Stimulated activated naive CD8-positive, alpha-beta T cell treated with anti-CD3 and anti-CD28 coated beads, Interleukin-15, Interleukin-2, amounts not matched to agents 100 ng/mL and 50 ng/mL, for 24 hours (primary cell): Measurements from ENCODE around the gene BACE1.
"Not testable (repeated sequence)": the region's sequence is repeated elsewhere in the genome, so short reads cannot be mapped to it uniquely, and the experiment has no call there.

Experiments used
- H3K27ac Mint-ChIP-seq: one replicate; pipeline ENCODE4 v1.8.0; 2021; ENCODE audit warnings: mild to moderate bottlenecking, mixed read lengths
- H3K27me3 Mint-ChIP-seq: one replicate; pipeline ENCODE4 v1.8.0; 2021; ENCODE audit warnings: mixed read lengths
- H3K36me3 Mint-ChIP-seq: one replicate; pipeline ENCODE4 v1.8.0; 2021; ENCODE audit warnings: low read depth, mixed read lengths
- H3K4me1 Mint-ChIP-seq: one replicate; pipeline ENCODE4 v1.8.0; 2021; ENCODE audit warnings: low read depth, mixed read lengths
- H3K4me3 Mint-ChIP-seq: one replicate; pipeline ENCODE4 v1.8.0; 2021; ENCODE audit warnings: mild to moderate bottlenecking, mixed read lengths
- H3K9me3 Mint-ChIP-seq: one replicate; pipeline ENCODE4 v1.8.0; 2021; ENCODE audit warnings: mixed read lengths

The BACE1 gene

DNA sequence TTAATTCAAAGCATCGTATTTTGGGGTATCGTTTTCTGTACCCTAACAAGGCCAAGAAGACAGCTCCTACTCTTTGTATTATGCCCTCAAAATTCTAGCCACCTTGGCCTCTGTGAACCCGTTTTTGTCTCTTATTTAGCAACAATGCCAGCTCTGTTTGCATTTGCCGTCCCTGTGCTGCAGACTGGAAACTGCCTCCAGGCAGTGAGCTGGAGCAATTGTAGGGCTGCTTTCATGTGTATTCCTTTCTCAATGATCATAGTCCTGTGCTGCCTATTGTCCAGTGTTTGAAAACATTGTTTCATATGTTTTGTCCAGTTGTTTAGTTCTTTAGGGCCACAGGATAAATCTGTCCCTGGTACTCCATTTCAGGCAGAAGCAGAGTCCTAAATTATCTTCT lies 44.8 kb downstream of the BACE1 start:
- Mint-ChIP-seq H3K27me3 (no peaks in the 10 kb centered on the region), H3K4me1 (peaks cover 7% of the 10 kb centered on the region), H3K4me3 (no peak overlapping the region), H3K27ac (no peak overlapping the region), H3K9me3 (no peaks in the 10 kb centered on the region), H3K36me3 (peaks cover 54% of the 10 kb centered on the region)

DNA sequence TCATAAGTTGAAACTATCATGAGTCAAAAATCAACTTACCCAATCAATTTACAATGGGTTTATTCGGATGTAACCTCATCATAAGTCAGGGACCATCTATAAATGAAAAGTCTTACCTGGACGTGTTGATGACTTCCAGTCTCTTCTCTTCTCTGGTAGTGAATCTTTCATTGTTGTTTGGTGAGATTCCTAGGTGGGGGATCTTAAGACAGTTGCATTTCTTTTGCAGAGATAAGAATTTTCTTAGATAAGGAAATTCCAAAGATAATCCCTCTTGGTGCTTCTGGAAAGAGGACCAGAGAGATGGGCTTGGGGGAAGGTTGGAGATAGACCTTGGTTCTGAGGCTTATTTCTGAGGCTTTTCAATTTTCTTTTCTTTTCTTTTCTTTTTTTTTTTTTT lies 46.2 kb downstream of the BACE1 start:
- H3K9me3 Mint-ChIP-seq, result no peaks in the 10 kb centered on the region
- H3K27me3 Mint-ChIP-seq, result no peaks in the 10 kb centered on the region
- H3K4me3 Mint-ChIP-seq, result no peak overlapping the region
- H3K4me1 Mint-ChIP-seq, result no peaks in the 10 kb centered on the region
- no peak overlapping the region for H3K27ac Mint-ChIP-seq
- peaks cover 49% of the 10 kb centered on the region for H3K36me3 Mint-ChIP-seq

DNA sequence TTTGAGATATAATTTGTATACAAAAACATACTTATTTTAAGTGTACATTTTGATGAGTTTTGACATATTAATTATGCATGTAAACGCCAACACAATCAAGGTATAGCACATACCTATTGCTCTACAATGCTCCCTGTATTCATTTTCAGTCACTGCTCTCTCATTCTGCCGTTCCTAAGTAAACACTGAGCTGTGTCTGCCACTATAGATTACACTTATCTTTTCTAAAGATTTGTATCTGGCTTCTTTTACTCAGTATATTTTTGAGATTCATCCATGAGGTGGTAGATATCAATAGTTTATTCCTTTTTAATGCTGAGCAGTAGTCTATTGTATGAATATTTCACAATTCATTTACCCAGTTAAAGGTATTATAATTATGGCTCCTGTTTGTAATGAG lies 50.3 kb downstream of the BACE1 start:
- no peak overlapping the region for H3K27ac Mint-ChIP-seq
- no peaks in the 10 kb centered on the region for H3K9me3 Mint-ChIP-seq
- peaks cover 41% of the 10 kb centered on the region for H3K36me3 Mint-ChIP-seq
- no peaks in the 10 kb centered on the region for H3K27me3 Mint-ChIP-seq
- no peak overlapping the region for H3K4me3 Mint-ChIP-seq
- no peaks in the 10 kb centered on the region for H3K4me1 Mint-ChIP-seq

DNA sequence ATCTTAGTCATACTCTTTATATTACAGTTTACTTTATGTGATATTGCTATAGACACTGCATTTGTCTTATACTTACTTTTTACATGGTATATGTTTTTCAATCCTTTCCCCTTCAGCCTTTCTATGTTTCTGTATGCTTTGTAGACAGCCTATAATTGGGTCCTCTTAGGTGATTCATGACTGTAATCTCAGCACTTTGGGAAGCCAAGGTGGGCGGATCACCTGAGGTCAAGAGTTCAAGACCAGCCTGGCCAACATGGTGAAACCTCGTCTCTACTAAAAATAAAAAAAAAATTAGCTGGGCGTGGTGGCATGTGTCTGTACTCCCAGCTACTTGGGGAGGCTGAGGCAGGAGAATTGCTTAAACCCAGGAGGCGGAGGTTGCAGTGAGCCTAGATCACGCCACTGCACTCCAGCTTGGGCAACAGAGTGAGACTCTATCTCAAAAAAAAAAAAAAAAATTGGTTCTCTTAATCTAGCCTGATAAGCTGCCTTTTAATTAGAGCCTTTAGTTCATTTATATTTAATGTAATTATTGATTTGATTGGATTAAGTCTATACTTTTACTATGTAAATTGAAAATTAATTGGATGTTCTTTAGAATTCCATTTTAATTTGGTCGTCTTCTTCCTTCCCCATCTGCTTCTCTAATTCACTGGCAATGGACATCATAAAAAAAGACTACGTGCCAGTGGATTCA lies 51.3 kb downstream of the BACE1 start:
- not testable (repeated sequence) for H3K9me3 Mint-ChIP-seq, H3K4me1 Mint-ChIP-seq, H3K27me3 Mint-ChIP-seq, H3K27ac Mint-ChIP-seq, H3K4me3 Mint-ChIP-seq
- peaks cover 39% of the 10 kb centered on the region for H3K36me3 Mint-ChIP-seq

DNA sequence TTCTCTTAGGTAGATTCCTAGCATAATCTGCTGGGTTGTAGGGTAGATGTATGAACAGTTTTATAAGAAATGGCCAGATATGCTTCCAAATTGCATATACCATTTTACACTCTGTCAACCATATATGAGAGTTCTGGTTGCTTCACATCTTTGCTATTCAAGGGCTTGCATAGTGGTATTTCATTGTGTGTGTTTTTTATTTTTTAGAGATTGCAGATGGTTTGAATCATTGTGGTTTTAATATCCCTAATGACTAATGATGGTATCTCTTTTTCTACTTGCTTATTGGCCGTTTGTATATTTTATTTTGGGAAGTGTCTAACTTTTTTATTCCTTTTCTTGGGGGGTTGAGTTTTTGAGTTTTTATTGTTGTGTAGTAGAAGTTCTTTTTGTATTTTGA lies 56.6 kb downstream of the BACE1 start:
- no peaks in the 10 kb centered on the region for H3K9me3 Mint-ChIP-seq

DNA sequence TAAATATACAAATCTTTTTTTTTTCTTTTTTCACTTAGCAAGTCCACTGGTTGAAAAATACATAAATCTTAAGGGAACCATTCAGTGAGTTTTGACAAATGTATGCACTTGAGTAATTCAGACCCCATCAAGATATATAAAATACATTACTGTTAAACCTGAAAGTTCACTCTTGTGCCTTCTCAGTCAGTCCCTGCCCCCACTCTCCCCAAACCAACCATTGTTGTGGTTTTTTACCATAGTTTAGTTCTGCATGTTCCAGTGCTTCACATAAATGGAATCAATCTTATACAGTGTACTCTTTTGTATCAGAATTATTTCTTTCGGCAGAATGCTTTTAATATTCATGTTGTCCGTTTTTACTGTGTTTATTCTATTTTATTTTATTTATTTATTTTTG lies 57.5 kb downstream of the BACE1 start:
- Mint-ChIP-seq H3K4me1 (peaks cover 9% of the 10 kb centered on the region), H3K27me3 (no peaks in the 10 kb centered on the region), H3K36me3 (peaks cover 40% of the 10 kb centered on the region), H3K4me3 (no peak overlapping the region), H3K9me3 (no peaks in the 10 kb centered on the region), H3K27ac (no peak overlapping the region)

More for the DNA sequence above, 56.6 kb downstream of the BACE1 start:
- H3K4me3 Mint-ChIP-seq, result no peak overlapping the region
- H3K36me3 Mint-ChIP-seq, result peaks cover 36% of the 10 kb centered on the region
- H3K27me3 Mint-ChIP-seq, result no peaks in the 10 kb centered on the region
- H3K27ac Mint-ChIP-seq, result no peak overlapping the region
- peaks cover 9% of the 10 kb centered on the region for H3K4me1 Mint-ChIP-seq

DNA sequence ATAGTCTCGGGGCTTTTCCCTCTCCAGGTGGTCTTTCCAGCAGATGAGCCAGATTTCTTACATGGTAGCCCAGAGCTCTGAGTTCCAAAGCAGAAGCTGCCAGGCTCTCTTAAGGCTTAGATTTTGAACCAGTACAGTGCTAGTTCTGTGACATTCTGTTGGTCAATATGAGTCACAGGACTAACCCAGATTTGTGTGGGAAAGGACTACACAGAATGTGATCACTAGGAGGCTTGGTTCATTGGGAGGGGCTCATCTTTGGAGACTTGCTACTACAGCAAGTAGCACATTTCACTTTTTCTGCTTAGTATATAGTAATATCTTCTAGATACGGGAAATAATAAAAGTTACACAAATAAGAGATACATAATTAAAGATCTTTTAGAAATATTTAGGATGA lies 59.5 kb downstream of the BACE1 start:
- no peaks in the 10 kb centered on the region for H3K27me3 Mint-ChIP-seq
- peaks cover 42% of the 10 kb centered on the region for H3K36me3 Mint-ChIP-seq
- H3K4me1 Mint-ChIP-seq, result peaks cover 9% of the 10 kb centered on the region

DNA sequence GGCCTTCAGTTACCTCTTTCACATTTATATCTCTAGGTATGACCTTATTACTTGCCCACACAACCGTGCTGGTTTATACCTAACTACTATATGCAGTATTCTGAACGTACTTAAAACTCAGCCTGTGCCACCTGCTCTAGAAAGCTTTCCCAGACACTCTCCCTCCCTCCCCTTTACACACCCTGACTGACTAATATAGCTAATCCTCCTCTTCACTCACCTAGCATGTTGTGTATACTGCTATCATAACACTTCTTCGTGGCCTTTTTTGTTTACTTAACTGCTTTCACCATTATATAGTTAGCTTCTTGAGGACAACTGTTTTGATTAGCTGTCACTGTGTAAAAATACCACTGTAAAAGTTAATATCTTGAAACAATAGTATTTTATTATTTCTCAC lies 60.1 kb downstream of the BACE1 start:
- Mint-ChIP-seq H3K27me3 (no peaks in the 10 kb centered on the region), H3K27ac (no peak overlapping the region), H3K36me3 (peaks cover 42% of the 10 kb centered on the region), H3K4me1 (peaks cover 9% of the 10 kb centered on the region), H3K4me3 (no peak overlapping the region), H3K9me3 (no peaks in the 10 kb centered on the region)

More for the DNA sequence above, 59.5 kb downstream of the BACE1 start:
- Mint-ChIP-seq H3K9me3 (no peaks in the 10 kb centered on the region), H3K27ac (no peak overlapping the region), H3K4me3 (no peak overlapping the region)

DNA sequence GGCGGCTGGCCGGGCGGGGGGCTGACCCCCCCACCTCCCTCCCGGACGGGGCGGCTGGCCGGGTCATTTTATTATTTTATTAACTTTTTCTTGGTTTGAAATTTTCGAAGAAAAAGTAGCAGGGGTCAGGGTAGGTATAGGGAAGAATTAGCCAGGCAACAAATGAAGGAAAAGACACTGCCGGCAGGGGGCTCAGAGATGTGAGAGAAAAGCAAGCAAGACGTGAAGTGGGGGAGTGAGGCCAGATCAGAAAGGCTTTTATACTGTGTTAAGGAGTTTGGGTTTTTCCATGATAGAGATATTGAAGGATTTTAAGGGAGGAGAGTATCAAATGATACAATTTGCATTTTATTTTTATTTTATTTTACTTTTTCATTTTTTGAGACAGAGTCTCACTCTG lies 64.5 kb downstream of the BACE1 start:
- H3K36me3 Mint-ChIP-seq, result peaks cover 51% of the 10 kb centered on the region
- H3K27ac Mint-ChIP-seq, result no peak overlapping the region
- H3K4me1 Mint-ChIP-seq, result peaks cover 8% of the 10 kb centered on the region
- no peaks in the 10 kb centered on the region for H3K27me3 Mint-ChIP-seq
- no peak overlapping the region for H3K4me3 Mint-ChIP-seq
- H3K9me3 Mint-ChIP-seq, result no peaks in the 10 kb centered on the region

DNA sequence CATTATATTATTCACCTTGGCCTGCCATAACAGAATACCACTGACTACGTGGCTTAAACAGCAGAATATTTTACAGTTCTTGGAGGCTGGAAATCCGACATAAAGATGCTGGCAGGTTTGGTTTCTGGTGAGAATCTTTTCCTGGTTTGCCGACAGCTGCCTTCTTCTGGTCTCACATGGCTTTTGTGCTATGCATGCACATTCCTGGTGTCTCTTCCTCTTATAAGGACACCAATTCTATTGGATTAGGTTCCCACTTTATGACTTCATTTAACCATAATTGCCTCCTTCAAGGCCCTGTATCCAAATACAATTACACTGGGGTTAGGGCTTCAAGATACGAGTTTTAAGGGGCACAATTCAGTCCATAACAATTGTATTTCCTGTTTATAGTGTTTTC lies 66.5 kb downstream of the BACE1 start:
- Mint-ChIP-seq H3K4me3 (no peak overlapping the region), H3K4me1 (no peaks in the 10 kb centered on the region), H3K9me3 (no peaks in the 10 kb centered on the region), H3K27ac (no peak overlapping the region), H3K27me3 (no peaks in the 10 kb centered on the region), H3K36me3 (peaks cover 56% of the 10 kb centered on the region)

DNA sequence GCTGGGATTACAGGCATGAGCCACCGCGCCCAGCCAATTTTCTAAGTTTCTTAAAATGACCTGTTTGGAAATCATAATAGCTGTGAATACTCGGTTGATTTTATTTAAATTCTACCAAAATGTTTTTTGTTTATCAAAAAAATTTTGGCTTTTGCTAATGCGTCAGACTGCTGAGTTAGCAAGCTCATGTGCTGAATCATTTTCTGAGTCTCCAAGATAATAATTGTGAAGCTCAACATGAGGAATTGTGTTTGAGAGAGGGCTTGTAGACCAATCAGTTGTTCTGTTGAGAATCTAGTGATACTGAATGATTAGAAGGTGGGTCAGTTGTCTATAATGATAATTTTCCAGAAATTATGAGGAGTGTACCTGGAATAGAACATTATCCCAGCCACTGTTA lies 67.7 kb downstream of the BACE1 start:
- no peaks in the 10 kb centered on the region for H3K27me3 Mint-ChIP-seq
- no peaks in the 10 kb centered on the region for H3K9me3 Mint-ChIP-seq
- H3K4me3 Mint-ChIP-seq, result no peak overlapping the region
- no peaks in the 10 kb centered on the region for H3K4me1 Mint-ChIP-seq
- H3K27ac Mint-ChIP-seq, result no peak overlapping the region
- H3K36me3 Mint-ChIP-seq, result peaks cover 52% of the 10 kb centered on the region

DNA sequence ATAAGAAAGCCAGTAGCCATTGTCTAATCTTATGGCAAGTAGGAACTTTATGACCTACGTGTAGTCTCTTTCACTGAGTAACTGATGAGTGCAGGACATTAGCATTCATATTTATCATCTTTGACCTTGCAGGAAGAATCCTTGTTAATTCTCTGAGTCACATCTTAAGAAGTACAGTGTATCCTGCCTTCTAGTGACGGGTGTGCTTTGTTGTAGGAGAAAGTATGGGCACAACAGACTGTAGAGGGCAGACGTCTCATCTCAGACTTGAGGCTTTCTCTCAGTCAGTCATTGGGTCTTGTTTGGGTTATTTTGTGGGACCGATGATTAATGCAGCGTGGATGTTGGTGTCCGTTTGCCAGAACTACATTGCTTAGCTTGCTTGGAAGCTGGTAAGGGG lies 76.8 kb downstream of the BACE1 start:
- no peak overlapping the region for H3K27ac Mint-ChIP-seq
- peaks cover 2% of the 10 kb centered on the region for H3K4me1 Mint-ChIP-seq
- H3K9me3 Mint-ChIP-seq, result no peaks in the 10 kb centered on the region
- no peaks in the 10 kb centered on the region for H3K27me3 Mint-ChIP-seq
- no peak overlapping the region for H3K4me3 Mint-ChIP-seq
- H3K36me3 Mint-ChIP-seq, result peaks cover 30% of the 10 kb centered on the region

DNA sequence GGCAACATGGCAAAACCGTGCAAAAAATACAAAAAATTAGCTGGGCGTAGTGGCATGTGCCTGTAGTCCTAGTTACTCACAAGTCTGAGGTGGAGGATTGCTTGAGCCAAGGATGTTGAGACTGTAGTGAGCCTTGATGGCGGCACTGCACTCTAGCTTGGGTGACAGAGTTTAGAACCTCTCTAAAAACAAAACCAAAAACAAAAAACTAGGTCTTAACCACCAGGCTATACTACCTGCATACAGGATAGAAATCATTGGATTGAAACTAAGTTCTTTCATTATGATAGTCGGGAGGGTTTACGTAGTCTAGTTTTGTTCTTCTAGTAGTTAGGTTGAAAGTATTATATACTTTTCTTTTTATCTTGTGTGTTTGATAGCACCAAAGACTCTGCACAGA lies 77.8 kb downstream of the BACE1 start:
- Mint-ChIP-seq H3K36me3 (peaks cover 26% of the 10 kb centered on the region), H3K9me3 (no peaks in the 10 kb centered on the region), H3K4me3 (no peak overlapping the region), H3K27ac (no peak overlapping the region), H3K4me1 (peaks cover 12% of the 10 kb centered on the region), H3K27me3 (no peaks in the 10 kb centered on the region)
